ENCODE measurements around the gene ERAL1. TPM values are rescaled to one million over a fixed set of nuclear protein-coding genes. Genes with fewer than 3 reads are reported as not detected.

The ERAL1 gene
- total and polyA plus RNA-seq, 4 donors, result 23.4 to 68.2 (median 48.1) TPM

GRCh38 chr17:28861393-28862203, 6.8 kb downstream of the ERAL1 start:
- H3K36me3 ChIP-seq (ENCODE audit: control insufficient read depth, insufficient read depth, low read length), result peaks cover 46% of the 10 kb centered on the region
- no peak overlapping the region for H3K27ac ChIP-seq (ENCODE audit: low read depth, low read length)
- no peak overlapping the region for H3K4me3 ChIP-seq (ENCODE audit: low read depth, low read length)
- H3K4me1 ChIP-seq (ENCODE audit: control insufficient read depth, insufficient read depth, low read length), result no peaks in the 10 kb centered on the region
- no peaks in the 10 kb centered on the region for H3K9me3 ChIP-seq (ENCODE audit: control insufficient read depth, insufficient read depth, low read length)
- no peak for DNase-seq (ENCODE audit: low read depth in 4 of 6, low spot score in 6 of 6)
- 60% methylated on average over 4 of the region's 8 CpGs for WGBS (ENCODE audit: insufficient coverage)
- H3K27me3 ChIP-seq (ENCODE audit: control insufficient read depth, insufficient read depth, low read length), result no peaks in the 10 kb centered on the region

GRCh38 chr17:28862561-28862960, 7.7 kb downstream of the ERAL1 start:
- no peaks in the 10 kb centered on the region for H3K27me3 ChIP-seq (ENCODE audit: control insufficient read depth, insufficient read depth, low read length)
- no peaks in the 10 kb centered on the region for H3K9me3 ChIP-seq (ENCODE audit: control insufficient read depth, insufficient read depth, low read length)
- no peak overlapping the region for H3K27ac ChIP-seq (ENCODE audit: low read depth, low read length)
- H3K36me3 ChIP-seq (ENCODE audit: control insufficient read depth, insufficient read depth, low read length), result peaks cover 42% of the 10 kb centered on the region
- no peak for DNase-seq (ENCODE audit: low read depth in 4 of 6, low spot score in 6 of 6)
- H3K4me3 ChIP-seq (ENCODE audit: low read depth, low read length), result no peak overlapping the region
- WGBS (ENCODE audit: insufficient coverage), result 100% methylated on average over 2 of the region's 3 CpGs
- H3K4me1 ChIP-seq (ENCODE audit: control insufficient read depth, insufficient read depth, low read length), result no peaks in the 10 kb centered on the region

GRCh38 chr17:28863953-28864352, 9.1 kb downstream of the ERAL1 start:
- H3K9me3 ChIP-seq (ENCODE audit: control insufficient read depth, insufficient read depth, low read length), result no peaks in the 10 kb centered on the region
- WGBS (ENCODE audit: insufficient coverage), result no CpG with 5 or more reads among the region's 1 CpG
- peaks cover 28% of the 10 kb centered on the region for H3K36me3 ChIP-seq (ENCODE audit: control insufficient read depth, insufficient read depth, low read length)
- no peak overlapping the region for H3K27ac ChIP-seq (ENCODE audit: low read depth, low read length)
- H3K4me1 ChIP-seq (ENCODE audit: control insufficient read depth, insufficient read depth, low read length), result no peaks in the 10 kb centered on the region
- H3K4me3 ChIP-seq (ENCODE audit: low read depth, low read length), result no peak overlapping the region
- no peak for DNase-seq (ENCODE audit: low read depth in 4 of 6, low spot score in 6 of 6)
- H3K27me3 ChIP-seq (ENCODE audit: control insufficient read depth, insufficient read depth, low read length), result no peaks in the 10 kb centered on the region

GRCh38 chr17:28864991-28865849, 10.4 kb downstream of the ERAL1 start:
- Histone ChIP-seq H3K36me3 (ENCODE audit: control insufficient read depth, insufficient read depth, low read length) (peaks cover 17% of the 10 kb centered on the region), H3K27me3 (ENCODE audit: control insufficient read depth, insufficient read depth, low read length) (no peaks in the 10 kb centered on the region), H3K4me3 (ENCODE audit: low read depth, low read length) (no peak overlapping the region), H3K27ac (ENCODE audit: low read depth, low read length) (no peak overlapping the region), H3K4me1 (ENCODE audit: control insufficient read depth, insufficient read depth, low read length) (no peaks in the 10 kb centered on the region), H3K9me3 (ENCODE audit: control insufficient read depth, insufficient read depth, low read length) (no peaks in the 10 kb centered on the region)
- WGBS (ENCODE audit: insufficient coverage), result 83% methylated on average over 11 of the region's 11 CpGs
- DNase-seq (ENCODE audit: low read depth in 4 of 6, low spot score in 6 of 6), result no peak

- no peaks in the 10 kb centered on the region for H3K9me3 ChIP-seq (ENCODE audit: control insufficient read depth, insufficient read depth, low read length)
- H3K4me3 ChIP-seq (ENCODE audit: low read depth, low read length), result no peak overlapping the region
- no peak overlapping the region for H3K27ac ChIP-seq (ENCODE audit: low read depth, low read length)
- no peaks in the 10 kb centered on the region for H3K27me3 ChIP-seq (ENCODE audit: control insufficient read depth, insufficient read depth, low read length)
- DNase-seq (ENCODE audit: low read depth in 4 of 6, low spot score in 6 of 6), result no peak
- peaks cover 11% of the 10 kb centered on the region for H3K36me3 ChIP-seq (ENCODE audit: control insufficient read depth, insufficient read depth, low read length)
- WGBS (ENCODE audit: insufficient coverage), result 90% methylated on average over 10 of the region's 13 CpGs
- no peaks in the 10 kb centered on the region for H3K4me1 ChIP-seq (ENCODE audit: control insufficient read depth, insufficient read depth, low read length)
Measured at GRCh38 chr17:28865946-28866752, 11.3 kb downstream of the ERAL1 start.

GRCh38 chr17:28867276-28867675, 12.5 kb downstream of the ERAL1 start:
- Histone ChIP-seq H3K36me3 (ENCODE audit: control insufficient read depth, insufficient read depth, low read length) (peaks cover 3% of the 10 kb centered on the region), H3K4me1 (ENCODE audit: control insufficient read depth, insufficient read depth, low read length) (no peaks in the 10 kb centered on the region), H3K9me3 (ENCODE audit: control insufficient read depth, insufficient read depth, low read length) (no peaks in the 10 kb centered on the region), H3K4me3 (ENCODE audit: low read depth, low read length) (no peak overlapping the region), H3K27ac (ENCODE audit: low read depth, low read length) (no peak overlapping the region), H3K27me3 (ENCODE audit: control insufficient read depth, insufficient read depth, low read length) (no peaks in the 10 kb centered on the region)
- WGBS (ENCODE audit: insufficient coverage), result 70% methylated on average over 2 of the region's 7 CpGs
- no peak for DNase-seq (ENCODE audit: low read depth in 4 of 6, low spot score in 6 of 6)

GRCh38 chr17:28871056-28871579, 16.3 kb downstream of the ERAL1 start:
- H3K36me3 ChIP-seq (ENCODE audit: control insufficient read depth, insufficient read depth, low read length), result no peaks in the 10 kb centered on the region
- H3K4me1 ChIP-seq (ENCODE audit: control insufficient read depth, insufficient read depth, low read length), result no peaks in the 10 kb centered on the region
- no peak for DNase-seq (ENCODE audit: low read depth in 4 of 6, low spot score in 6 of 6)
- H3K27ac ChIP-seq (ENCODE audit: low read depth, low read length), result no peak overlapping the region
- H3K9me3 ChIP-seq (ENCODE audit: control insufficient read depth, insufficient read depth, low read length), result no peaks in the 10 kb centered on the region
- 81% methylated on average over 6 of the region's 6 CpGs for WGBS (ENCODE audit: insufficient coverage)
- H3K27me3 ChIP-seq (ENCODE audit: control insufficient read depth, insufficient read depth, low read length), result no peaks in the 10 kb centered on the region
- no peak overlapping the region for H3K4me3 ChIP-seq (ENCODE audit: low read depth, low read length)

GRCh38 chr17:28873839-28874238, 19.0 kb downstream of the ERAL1 start:
- Histone ChIP-seq H3K4me3 (ENCODE audit: low read depth, low read length) (no peak overlapping the region), H3K4me1 (ENCODE audit: control insufficient read depth, insufficient read depth, low read length) (no peaks in the 10 kb centered on the region), H3K27me3 (ENCODE audit: control insufficient read depth, insufficient read depth, low read length) (no peaks in the 10 kb centered on the region), H3K36me3 (ENCODE audit: control insufficient read depth, insufficient read depth, low read length) (peaks cover 1% of the 10 kb centered on the region), H3K27ac (ENCODE audit: low read depth, low read length) (no peak overlapping the region), H3K9me3 (ENCODE audit: control insufficient read depth, insufficient read depth, low read length) (no peaks in the 10 kb centered on the region)
- DNase-seq (ENCODE audit: low read depth in 4 of 6, low spot score in 6 of 6), result no peak
- WGBS (ENCODE audit: insufficient coverage), result 75% methylated on average over 2 of the region's 7 CpGs

GRCh38 chr17:28874750-28875149, 19.9 kb downstream of the ERAL1 start:
- Histone ChIP-seq H3K4me1 (ENCODE audit: control insufficient read depth, insufficient read depth, low read length) (no peaks in the 10 kb centered on the region), H3K4me3 (ENCODE audit: low read depth, low read length) (no peak overlapping the region), H3K36me3 (ENCODE audit: control insufficient read depth, insufficient read depth, low read length) (peaks cover 10% of the 10 kb centered on the region), H3K27ac (ENCODE audit: low read depth, low read length) (no peak overlapping the region), H3K9me3 (ENCODE audit: control insufficient read depth, insufficient read depth, low read length) (no peaks in the 10 kb centered on the region), H3K27me3 (ENCODE audit: control insufficient read depth, insufficient read depth, low read length) (no peaks in the 10 kb centered on the region)
- DNase-seq (ENCODE audit: low read depth in 4 of 6, low spot score in 6 of 6), result no peak
- no CpG with 5 or more reads among the region's 3 CpGs for WGBS (ENCODE audit: insufficient coverage)

All from spinal cord (tissue), 10 donors.